HG03342 (cell line): ENCODE data around the gene FBXL4.
A peak's percentile ranks its signal among the peaks of the same experiment; 100 is the strongest.

Experiments used
- ATAC-seq: cut with Tn5 transposase; IDR thresholded peaks from one replicate; pipeline ENCODE4 v1.9.1; 2021; ENCODE audit warnings: mild to moderate bottlenecking, moderate library complexity; ENCODE audit not compliant: unreplicated experiment

FBXL4 gene

GRCh38 chr6:98947411-98948292, at the start of gene FBXL4:
TSS of gene FBXL4 (minus strand) at chr6:98947946. CDS start at chr6:98926988, 20,958 bp downstream.
- peak; percentile 79 for ATAC-seq

- ATAC-seq, result no peak
Measured at GRCh38 chr6:98995116-98995515, 47.4 kb upstream of the FBXL4 start.

- no peak for ATAC-seq
Measured at GRCh38 chr6:98992535-98992934, 44.8 kb upstream of the FBXL4 start.

GRCh38 chr6:98986071-98986615, 38.4 kb upstream of the FBXL4 start:
- no peak for ATAC-seq

GRCh38 chr6:98985391-98985790, 37.6 kb upstream of the FBXL4 start:
- ATAC-seq, result no peak

- no peak for ATAC-seq
Measured at GRCh38 chr6:98984121-98984520, 36.4 kb upstream of the FBXL4 start.

- ATAC-seq, result no peak
Measured at GRCh38 chr6:98981473-98981872, 33.7 kb upstream of the FBXL4 start.

- no peak for ATAC-seq
Measured at GRCh38 chr6:98980819-98981218, 33.1 kb upstream of the FBXL4 start.

GRCh38 chr6:98977671-98978292, 30.0 kb upstream of the FBXL4 start:
- ATAC-seq, result no peak

GRCh38 chr6:98976674-98977385, 29.1 kb upstream of the FBXL4 start:
- no peak for ATAC-seq

GRCh38 chr6:98975421-98975820, 27.7 kb upstream of the FBXL4 start:
- no peak for ATAC-seq

- peak; percentile 40 for ATAC-seq
Measured at GRCh38 chr6:98974309-98974708, 26.6 kb upstream of the FBXL4 start.

- ATAC-seq, result no peak
Measured at GRCh38 chr6:98973571-98973970, 25.8 kb upstream of the FBXL4 start.

GRCh38 chr6:98971303-98971702, 23.6 kb upstream of the FBXL4 start:
- ATAC-seq, result no peak

GRCh38 chr6:98970469-98970868, 22.7 kb upstream of the FBXL4 start:
- no peak for ATAC-seq

- ATAC-seq, result no peak
Measured at GRCh38 chr6:98967616-98968015, 19.9 kb upstream of the FBXL4 start.

GRCh38 chr6:98959631-98960030, 11.9 kb upstream of the FBXL4 start:
- no peak for ATAC-seq

- no peak for ATAC-seq
Measured at GRCh38 chr6:98958776-98959175, 11.0 kb upstream of the FBXL4 start.

GRCh38 chr6:98957450-98957849, 9.7 kb upstream of the FBXL4 start:
- ATAC-seq, result no peak

GRCh38 chr6:98949589-98949988, 1.8 kb upstream of the FBXL4 start:
- no peak for ATAC-seq

- peak; percentile 20 for ATAC-seq
Measured at GRCh38 chr6:98946879-98947410, 801 bp downstream of the FBXL4 start.
